HepG2 (cell line): ENCODE results near the gene NEK9. TPM values are rescaled to one million over a fixed set of nuclear protein-coding genes. Genes with fewer than 3 reads are reported as not detected.

Experiments
- ATAC-seq: fragments of 200-7000 bp; cut with Tn5 transposase; 3 replicates; pipeline ENCODE4 v1.9.1; 2020; ENCODE audit warnings: mild to moderate bottlenecking, moderate library complexity
- BruUV-seq: library from RNA; stranded (reverse); fragments of 400-500 nt; replicated peaks from 2 replicates; lab custom pipeline; 2021; lab: Mats Ljungman, UMichigan
- CTCF ChIA-PET: fragments of 300-600 bp; formaldehyde crosslinking; extraction: SDS; loops from one replicate; lab custom pipeline; 2021; ENCODE audit warnings: low total read pairs, inconsistent platforms, low intra/inter-chr PET ratio; lab: Yijun Ruan, JAX
- POLR2A ChIA-PET: fragments of 350-600 bp; sonication (Branson Sonifier 250); formaldehyde crosslinking; loops from one replicate; lab custom pipeline; 2020; ENCODE audit warnings: antibody characterized with exemption, inconsistent platforms; lab: Yijun Ruan, JAX
- DNase-seq: peaks from one replicate; pipeline ENCODE4 v3.0.0-alpha.2; 2015; ENCODE audit warnings: low spot score
- FAIRE-seq: peaks from 3 replicates; lab custom pipeline; 2011; peaks lifted over from hg19 to GRCh38; lab: Jason Lieb, UNC
- H2AFZ ChIP-seq: one replicate; pipeline ENCODE4 v1.6.1; 2011; ENCODE audit warnings: low read length, inconsistent platforms
- H3K27ac ChIP-seq: fragments of 300-600 bp; 3 replicates; pipeline ENCODE4 v1.8.0; 2011; ENCODE audit warnings: mixed run types, mild to moderate bottlenecking, mixed read lengths, low read length, inconsistent platforms; ENCODE audit not compliant: insufficient read depth; ENCODE audit errors: extremely low read length
- H3K27me3 ChIP-seq, 2 experiments: fragments of 200-600 bp in 1 of 2; 2 replicates in 1 of 2; 3 replicates in 1 of 2; pipeline versions ENCODE4 v1.6.0 to v1.8.0; 2011; ENCODE audit warnings: low read length in 2 of 2, mild to moderate bottlenecking in 2 of 2, moderate library complexity in 2 of 2, inconsistent platforms in 1 of 2; ENCODE audit not compliant: insufficient read depth in 2 of 2, control insufficient read depth in 1 of 2
- H3K36me3 ChIP-seq, 2 experiments: fragments of 200-600 bp in 1 of 2; replicated peaks in 1 of 2; 2 replicates in 1 of 2; 3 replicates in 1 of 2; pipeline versions ENCODE4 v1.5.1 to v1.8.0; 2011; ENCODE audit warnings: low read length in 2 of 2, inconsistent platforms in 1 of 2; ENCODE audit not compliant: insufficient read depth in 2 of 2, control insufficient read depth in 1 of 2
- H3K4me1 ChIP-seq: 2 replicates; pipeline ENCODE4 v1.5.1; 2012; ENCODE audit warnings: low read length, inconsistent platforms; ENCODE audit not compliant: insufficient read depth
- H3K4me2 ChIP-seq: 2 replicates; pipeline ENCODE4 v1.6.0; 2011; ENCODE audit warnings: low read depth, low read length, inconsistent platforms
- H3K4me3 ChIP-seq, 3 experiments: fragments of 200-600 bp in 1 of 3; sonication (generic), shearing (Covaris generic) in 1 of 3; replicated peaks in 1 of 3; 2 replicates each; pipeline ENCODE4 v1.5.1; 2011 to 2016; ENCODE audit warnings: low read length in 3 of 3, inconsistent platforms in 2 of 3, low read depth in 2 of 3, mild to moderate bottlenecking in 2 of 3, control low read depth in 1 of 3, mixed read lengths in 1 of 3; ENCODE audit not compliant: insufficient read depth in 1 of 3
- H3K79me2 ChIP-seq: one replicate; pipeline ENCODE4 v1.6.1; 2011; ENCODE audit warnings: low read length, inconsistent platforms; ENCODE audit not compliant: insufficient read depth
- H3K9ac ChIP-seq: 2 replicates; pipeline ENCODE4 v1.6.0; 2011; ENCODE audit warnings: mild to moderate bottlenecking, low read depth, low read length, inconsistent platforms; ENCODE audit not compliant: insufficient read depth
- H3K9me3 ChIP-seq: 2 replicates; pipeline ENCODE4 v1.5.1; 2012; ENCODE audit warnings: mild to moderate bottlenecking, low read length
- H4K20me1 ChIP-seq: 2 replicates; pipeline ENCODE4 v1.6.0; 2011; ENCODE audit warnings: inconsistent platforms, mild to moderate bottlenecking, low read length, moderate library complexity; ENCODE audit not compliant: insufficient read depth
- ATF6 ChIP-seq: sonication (generic); formaldehyde crosslinking; conservative IDR thresholded peaks from 2 replicates; pipeline ENCODE4 v1.4.0; 2020; ENCODE audit warnings: missing genetic modification reagents
- BCL3 ChIP-seq: sonication (generic); formaldehyde crosslinking; IDR thresholded peaks from 2 replicates; pipeline ENCODE4 v1.5.1; 2020; ENCODE audit warnings: mild to moderate bottlenecking, missing genetic modification reagents, moderate library complexity
- CCAR2 ChIP-seq: fragments of 200-400 bp; formaldehyde crosslinking; optimal IDR thresholded peaks from 2 replicates; pipeline ENCODE3; 2018; ENCODE audit warnings: low read depth, mild to moderate bottlenecking, low read length, moderate library complexity
- GLI4 ChIP-seq: sonication (generic); formaldehyde crosslinking; IDR thresholded peaks from 2 replicates; pipeline ENCODE4 v1.5.1; 2020; ENCODE audit warnings: missing genetic modification reagents, mild to moderate bottlenecking, moderate library complexity, borderline replicate concordance
- HDAC2 ChIP-seq: sonication (generic); formaldehyde crosslinking; IDR thresholded peaks from 2 replicates; pipeline ENCODE4 v1.4.0; 2020; ENCODE audit warnings: missing genetic modification reagents
- MYNN ChIP-seq: sonication (generic); formaldehyde crosslinking; IDR thresholded peaks from 2 replicates; pipeline ENCODE4 v1.4.0; 2020; ENCODE audit warnings: mild to moderate bottlenecking, low read depth, missing genetic modification reagents
- PLSCR1 ChIP-seq: sonication (generic); formaldehyde crosslinking; IDR thresholded peaks from 2 replicates; pipeline ENCODE4 v1.5.0; 2020; ENCODE audit warnings: missing genetic modification reagents, mild to moderate bottlenecking, borderline replicate concordance
- RARG ChIP-seq: sonication (generic); formaldehyde crosslinking; IDR thresholded peaks from 2 replicates; pipeline ENCODE4 v1.4.0; 2020; ENCODE audit warnings: low read depth, mild to moderate bottlenecking, missing genetic modification reagents
- RFX1 ChIP-seq: fragments of 450-650 bp; IDR thresholded peaks from 2 replicates; pipeline ENCODE4 v1.6.1; 2017
- SNAPC2 ChIP-seq: sonication (generic); formaldehyde crosslinking; IDR thresholded peaks from 2 replicates; pipeline ENCODE4 v1.8.1; 2022; ENCODE audit warnings: mild to moderate bottlenecking, missing genetic modification reagents
- SP2 ChIP-seq: sonication (generic); formaldehyde crosslinking; IDR thresholded peaks from 2 replicates; pipeline ENCODE4 v1.5.1; 2020; ENCODE audit warnings: mild to moderate bottlenecking, missing genetic modification reagents
- TSC22D2 ChIP-seq: sonication (generic); formaldehyde crosslinking; IDR thresholded peaks from 2 replicates; pipeline ENCODE4 v1.5.1; 2020; ENCODE audit warnings: missing genetic modification reagents, mild to moderate bottlenecking, borderline replicate concordance
- ZFP82 ChIP-seq: sonication (generic); formaldehyde crosslinking; IDR thresholded peaks from 2 replicates; pipeline ENCODE4 v1.5.1; 2020; ENCODE audit warnings: mild to moderate bottlenecking, missing genetic modification reagents, borderline replicate concordance
- ZNF160 ChIP-seq: sonication (generic); formaldehyde crosslinking; IDR thresholded peaks from 2 replicates; pipeline ENCODE4 v1.8.0; 2022; ENCODE audit warnings: mild to moderate bottlenecking, inconsistent platforms, missing genetic modification reagents
- ZNF275 ChIP-seq: sonication (generic); formaldehyde crosslinking; IDR thresholded peaks from 2 replicates; pipeline ENCODE4 v1.8.0; 2022; ENCODE audit warnings: missing genetic modification reagents, mild to moderate bottlenecking, inconsistent platforms, borderline replicate concordance
- ZNF510 ChIP-seq: sonication (generic); formaldehyde crosslinking; IDR thresholded peaks from 2 replicates; pipeline ENCODE4 v1.4.0; 2020; ENCODE audit warnings: low read depth, mild to moderate bottlenecking, missing genetic modification reagents
- ZNF547 ChIP-seq: sonication (generic); formaldehyde crosslinking; IDR thresholded peaks from 2 replicates; pipeline ENCODE4 v1.5.1; 2020; ENCODE audit warnings: mild to moderate bottlenecking, missing genetic modification reagents
- ZNF672 ChIP-seq: sonication (generic); formaldehyde crosslinking; IDR thresholded peaks from 2 replicates; pipeline ENCODE4 v1.8.1; 2022; ENCODE audit warnings: missing genetic modification reagents
- ZNF83 ChIP-seq: sonication (generic); formaldehyde crosslinking; IDR thresholded peaks from 2 replicates; pipeline ENCODE4 v1.4.0; 2020; ENCODE audit warnings: missing genetic modification reagents, mild to moderate bottlenecking, borderline replicate concordance
- WGBS: methylation state at CpG from one replicate; pipeline ENCODE4 v1.1.6; 2017; ENCODE audit warnings: low lambda C conversion rate; 5-methylcytosine and 5-hydroxymethylcytosine counted together
- in situ Hi-C: cut with HindIII; loops from 2 replicates; pipeline ENCODE4 v1.10.0; 2017; ENCODE audit warnings: low pct_unique_long_range_greater_than_20kb; ENCODE audit not compliant: extremely low pct_ligation_motif_present
- intact Hi-C: fragments of 100-400 bp; cut with micrococcal nuclease; formaldehyde crosslinking; loops from one replicate; pipeline ENCODE4 v1.10.0; 2022; ENCODE audit not compliant: unreplicated experiment
- polyA plus RNA-seq, 8 experiments: library from polyadenylated mRNA; depleted of rRNA in 3 of 8; stranded (reverse) in 7 of 8; unstranded in 1 of 8; fragments of >200 nt; fragmentation: Illumina TruSeq in 4 of 8; extraction: Trizol in 4 of 8; gene quantifications; 2 replicates each; pipeline versions ENCODE4 v1.2.1 to v1.2.3, GENCODE V29; 2011 to 2016; ENCODE audit warnings: low read depth in 4 of 8, missing spikeins in 1 of 8, mixed read lengths in 1 of 8; ENCODE audit not compliant: insufficient read depth in 1 of 8
- total RNA-seq, 5 experiments: library from RNA; depleted of rRNA; stranded (reverse); fragments of >200 nt; fragmentation: Illumina TruSeq; extraction: Trizol; gene quantifications; 2 replicates each; pipeline ENCODE4 v1.2.3, GENCODE V29; 2016; ENCODE audit warnings: low read depth in 1 of 5

NEK9 gene
- total and polyA plus RNA-seq, 2 of the 13 experiments (the other 11 are each of a cell fraction or from before 2014, with no cell fraction given), result 16.5 to 27.3 TPM

GRCh38 chr14:75079521-75079920 is 47.3 kb downstream of the NEK9 start:
- Histone ChIP-seq H3K36me3 (peaks cover 3 to 10% of the 10 kb centered on the region in 2 experiments; a peak in 4 of 5 replicates), H3K27ac (no peak overlapping the region), H3K4me3 (no peak overlapping the region), H3K4me1 (peaks cover 14% of the 10 kb centered on the region), H4K20me1 (no peaks in the 10 kb centered on the region), H3K9me3 (no peaks in the 10 kb centered on the region), H2AFZ (no peak overlapping the region), H3K9ac (no peak overlapping the region), H3K27me3 (no peaks in the 10 kb centered on the region), H3K79me2 (no peaks in the 10 kb centered on the region), H3K4me2 (no peak overlapping the region)
- TF ChIP-seq PLSCR1 (CRISPR knock-in tag) (no peak), BCL3 (CRISPR knock-in tag) (no peak), SP2 (no peak), ZNF547 (CRISPR knock-in tag) (no peak), HDAC2 (no peak), CCAR2 (no peak), ZNF275 (no peak), ZNF672 (CRISPR knock-in tag) (no peak), ZNF160 (CRISPR knock-in tag) (no peak), ATF6 (no peak), MYNN (CRISPR knock-in tag) (no peak), RFX1 (no peak), ZFP82 (CRISPR knock-in tag) (no peak), TSC22D2 (CRISPR knock-in tag) (no peak), RARG (CRISPR knock-in tag) (no peak), ZNF510 (CRISPR knock-in tag) (no peak), SNAPC2 (CRISPR knock-in tag) (no peak), GLI4 (CRISPR knock-in tag) (no peak), ZNF83 (CRISPR knock-in tag) (no peak)
- no peak for FAIRE-seq
- no TSS peak for BruUV-seq
- POLR2A ChIA-PET, result interaction anchor here (0.7 to 1.7 kb wide), 2 partner anchors 10 to 100 kb away, joined by 3 to 5 read pairs; partner anchors contain the start of gene ZC2HC1C
- intact Hi-C loops (no loop called here), in situ Hi-C loops (no loop called here)
- ATAC-seq, result no peak
- WGBS, result 51% methylated on average over 4 of the region's 4 CpGs
- CTCF ChIA-PET, result no interaction called here
- DNase-seq, result no peak
